ENCODE measurements around the gene OSTF1.

The OSTF1 gene, protein sequence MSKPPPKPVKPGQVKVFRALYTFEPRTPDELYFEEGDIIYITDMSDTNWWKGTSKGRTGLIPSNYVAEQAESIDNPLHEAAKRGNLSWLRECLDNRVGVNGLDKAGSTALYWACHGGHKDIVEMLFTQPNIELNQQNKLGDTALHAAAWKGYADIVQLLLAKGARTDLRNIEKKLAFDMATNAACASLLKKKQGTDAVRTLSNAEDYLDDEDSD

GRCh38 chr9:75087824-75088645 is at the start of gene OSTF1, which contains the start of gene NMRK1:
OSTF1 (plus strand) TSS chr9:75088514; CDS start chr9:75088693, 179 bp downstream.
NMRK1 (minus strand) TSS chr9:75088155; CDS start chr9:75083115, 5,040 bp downstream.
- no peak for TF ChIP-seq CTCF (IDR thresholded peaks at IDR 0.05; ENCODE audit: extremely low read depth, missing control alignments)
- DNase-seq (ENCODE audit: low spot score) = peak; percentile 95

- TF ChIP-seq CTCF (IDR thresholded peaks at IDR 0.05; ENCODE audit: extremely low read depth, missing control alignments) = no peak
- no peak for DNase-seq (ENCODE audit: low spot score)
Measured at GRCh38 chr9:75039009-75039408, 49.3 kb upstream of the OSTF1 start.

DNA sequence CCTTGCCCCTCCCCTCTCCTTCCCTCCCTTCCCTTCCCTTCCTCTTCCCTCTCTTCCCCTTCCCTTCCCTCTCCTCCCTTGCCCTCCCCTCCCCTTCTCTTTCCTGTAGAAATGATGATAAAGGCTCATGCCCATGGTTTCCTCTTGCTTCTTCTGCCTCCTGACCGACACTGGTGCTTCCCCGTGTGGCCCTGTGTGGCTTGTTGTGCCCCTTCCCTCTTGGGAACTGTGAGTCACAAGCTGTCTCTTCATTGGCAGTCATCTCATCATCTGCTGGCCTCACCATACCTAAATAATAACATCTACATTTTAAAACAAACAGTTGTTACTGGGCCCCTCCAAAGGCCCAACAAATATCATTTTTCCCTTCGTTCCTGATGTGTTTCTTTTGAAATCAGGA is 48.5 kb upstream of the OSTF1 start:
- DNase-seq (ENCODE audit: low spot score) = no peak
- TF ChIP-seq CTCF (IDR thresholded peaks at IDR 0.05; ENCODE audit: extremely low read depth, missing control alignments) = no peak

GRCh38 chr9:75041041-75041440 is 47.3 kb upstream of the OSTF1 start:
- DNase-seq (ENCODE audit: low spot score) = no peak
- no peak for TF ChIP-seq CTCF (IDR thresholded peaks at IDR 0.05; ENCODE audit: extremely low read depth, missing control alignments)

GRCh38 chr9:75046725-75047345 is 41.5 kb upstream of the OSTF1 start:
- TF ChIP-seq CTCF (IDR thresholded peaks at IDR 0.05; ENCODE audit: extremely low read depth, missing control alignments) = no peak
- DNase-seq (ENCODE audit: low spot score) = no peak

- TF ChIP-seq CTCF (IDR thresholded peaks at IDR 0.05; ENCODE audit: extremely low read depth, missing control alignments) = no peak
- no peak for DNase-seq (ENCODE audit: low spot score)
Measured at GRCh38 chr9:75047506-75047905, 40.8 kb upstream of the OSTF1 start.

GRCh38 chr9:75051285-75051684 is 37.0 kb upstream of the OSTF1 start:
- TF ChIP-seq CTCF (IDR thresholded peaks at IDR 0.05; ENCODE audit: extremely low read depth, missing control alignments) = no peak

More at GRCh38 chr9:75051285-75051684, 37.0 kb upstream of the OSTF1 start:
- no peak for DNase-seq (ENCODE audit: low spot score)
